Common myeloid progenitor, CD34-positive (primary cell): ENCODE measurements around the gene DOK3.

ENCODE experiments used
- CTCF ChIA-PET: fragments of 350-600 bp; sonication (Branson Sonifier 250); formaldehyde crosslinking; loops from one replicate; lab custom pipeline; 2021; ENCODE audit warnings: antibody characterized with exemption; lab: Charles Lee
- POLR2A ChIA-PET: fragments of 350-600 bp; sonication (Branson Sonifier 250); formaldehyde crosslinking; loops from one replicate; lab custom pipeline; 2021; ENCODE audit warnings: antibody characterized with exemption; lab: Charles Lee
- DNase-seq, 3 donors: peaks; one replicate each; pipeline versions ENCODE4 v3.0.0 to v3.0.0-alpha.2; 2013
- H3K27ac ChIP-seq, 2 experiments: 1 replicate in 1 of 2; 2 replicates in 1 of 2; pipeline ENCODE4 v1.7.0; 2013; ENCODE audit warnings: inconsistent platforms in 2 of 2, low read length in 2 of 2, mild to moderate bottlenecking in 2 of 2, low read depth in 1 of 2, moderate library complexity in 1 of 2; ENCODE audit not compliant: severe bottlenecking in 2 of 2, insufficient read depth in 1 of 2, poor library complexity in 1 of 2
- H3K27me3 ChIP-seq, 5 experiments: replicated peaks in 2 of 5; 1 replicate in 3 of 5; 2 replicates in 2 of 5; pipeline versions ENCODE4 v1.6.1 to v1.7.0; 2013; ENCODE audit warnings: low read length in 4 of 5, mild to moderate bottlenecking in 2 of 5, moderate library complexity in 2 of 5, inconsistent platforms in 1 of 5; ENCODE audit not compliant: insufficient read depth in 5 of 5, control insufficient read depth in 4 of 5
- H3K36me3 ChIP-seq, 4 experiments: 1 replicate in 2 of 4; 2 replicates in 2 of 4; pipeline versions ENCODE4 v1.6.1 to v1.7.0; 2013; ENCODE audit warnings: low read length in 3 of 4, control low read depth in 1 of 4, mild to moderate bottlenecking in 1 of 4; ENCODE audit not compliant: control insufficient read depth in 4 of 4, insufficient read depth in 4 of 4
- H3K4me1 ChIP-seq, 4 experiments: 1 replicate in 3 of 4; 2 replicates in 1 of 4; pipeline versions ENCODE4 v1.6.1 to v1.7.1; 2013; ENCODE audit warnings: low read length in 3 of 4, mild to moderate bottlenecking in 3 of 4, control low read depth in 1 of 4, inconsistent platforms in 1 of 4, moderate library complexity in 1 of 4; ENCODE audit not compliant: control insufficient read depth in 4 of 4, insufficient read depth in 4 of 4; ENCODE audit errors: control extremely low read depth in 1 of 4
- H3K4me3 ChIP-seq, 7 experiments: 1 replicate in 4 of 7; 2 replicates in 3 of 7; pipeline versions ENCODE4 v1.5.1 to v1.7.0; 2013; ENCODE audit warnings: mild to moderate bottlenecking in 7 of 7, low read length in 6 of 7, moderate library complexity in 6 of 7, inconsistent platforms in 2 of 7, low read depth in 2 of 7, control low read depth in 1 of 7; ENCODE audit not compliant: insufficient read depth in 4 of 7, control insufficient read depth in 1 of 7; ENCODE audit errors: extremely low read depth in 1 of 7
- H3K9me3 ChIP-seq, 5 experiments: 1 replicate in 4 of 5; 2 replicates in 1 of 5; pipeline versions ENCODE4 v1.6.1 to v1.7.1; 2013; ENCODE audit warnings: low read length in 4 of 5, mild to moderate bottlenecking in 2 of 5, inconsistent platforms in 1 of 5, low read depth in 1 of 5, moderate library complexity in 1 of 5; ENCODE audit not compliant: control insufficient read depth in 4 of 5, insufficient read depth in 2 of 5; ENCODE audit errors: control extremely low read depth in 1 of 5
- WGBS: methylation state at CpG from one replicate; pipeline ENCODE4 v1.1.5; 2013; ENCODE audit not compliant: insufficient coverage; 5-methylcytosine and 5-hydroxymethylcytosine counted together

DOK3 gene

GRCh38 chr5:177500685-177501522 is 8.7 kb downstream of the DOK3 start:
- H3K27ac ChIP-seq = no peak overlapping the region
- ChIA-PET CTCF (interaction anchor here (0.7 to 18.3 kb wide), 23 partner anchors 5 to 193 kb away, joined by 3 to 206 read pairs (median 6); partner anchors contain the start of genes DDX41, DOK3, FAM193B and PDLIM7), POLR2A (interaction anchor here (0.6 kb wide), 1 partner anchor 45 kb away, joined by 4 read pairs; no protein-coding TSS in a partner anchor)
- peaks cover 0 to 35% (median 27%) of the 10 kb centered on the region in 4 experiments for H3K36me3 ChIP-seq
- WGBS = 30% methylated on average over 9 of the region's 10 CpGs
- no peaks in the 10 kb centered on the region for H3K9me3 ChIP-seq
- peaks cover 0 to 5% (median 0%) of the 10 kb centered on the region in 5 experiments for H3K27me3 ChIP-seq
- H3K4me3 ChIP-seq = no peak overlapping the region
- peaks cover 0 to 33% (median 28%) of the 10 kb centered on the region in 4 experiments for H3K4me1 ChIP-seq
- DNase-seq = peak; percentile 74 to 80 (median 75)

DNA sequence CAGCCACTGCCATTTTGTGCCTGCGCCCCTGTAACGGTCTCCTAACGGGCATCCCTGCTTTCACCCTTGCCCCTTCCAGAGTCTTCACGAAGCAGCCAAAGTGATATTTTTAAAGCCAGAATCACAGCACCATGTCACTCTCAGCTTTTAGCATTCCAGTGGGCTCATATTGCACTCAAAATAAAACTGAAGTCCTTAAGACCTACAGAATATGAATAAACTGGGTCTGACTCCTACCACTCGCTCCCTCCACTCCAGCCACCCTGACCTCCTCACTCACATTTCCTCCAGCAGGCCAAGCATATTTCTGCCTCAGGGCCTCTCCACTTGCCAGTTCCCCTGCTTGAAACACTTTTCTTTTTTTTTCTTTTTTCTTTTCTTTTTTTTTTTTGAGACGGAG is 9.8 kb downstream of the DOK3 start:
- H3K36me3 ChIP-seq = peaks cover 0 to 28% (median 21%) of the 10 kb centered on the region in 4 experiments
- no peak overlapping the region for H3K27ac ChIP-seq
- ChIA-PET POLR2A (no interaction called here), CTCF (interaction anchor here (1.0 to 18.3 kb wide), 10 partner anchors 6 to 190 kb away, joined by 4 to 206 read pairs (median 40); partner anchors contain the start of genes DOK3 and PDLIM7)
- no peak overlapping the region for H3K4me3 ChIP-seq
- WGBS = 73% methylated on average over 6 of the region's 6 CpGs
- no peaks in the 10 kb centered on the region for H3K9me3 ChIP-seq
- no peak for DNase-seq
- peaks cover 2 to 44% (median 39%) of the 10 kb centered on the region in 4 experiments for H3K4me1 ChIP-seq
- peaks cover 0 to 5% (median 0%) of the 10 kb centered on the region in 5 experiments for H3K27me3 ChIP-seq

- peaks cover 0 to 11% (median 8%) of the 10 kb centered on the region in 4 experiments for H3K36me3 ChIP-seq
- CTCF ChIA-PET = interaction anchor here (0.7 to 18.3 kb wide), 13 partner anchors 8 to 115 kb away, joined by 3 to 206 read pairs (median 3); partner anchors contain the start of genes DOK3 and TMED9
- 22% methylated on average over 35 of the region's 48 CpGs for WGBS
- DNase-seq = no peak
- no peak overlapping the region for H3K27ac ChIP-seq
- no peaks in the 10 kb centered on the region for H3K9me3 ChIP-seq
- POLR2A ChIA-PET = interaction anchor here (0.7 to 2.3 kb wide), 6 partner anchors 10 to 53 kb away, joined by 3 to 12 read pairs (median 5); no protein-coding TSS in a partner anchor
- peaks cover 2 to 60% (median 50%) of the 10 kb centered on the region in 4 experiments for H3K4me1 ChIP-seq
- peaks cover 0 to 5% (median 0%) of the 10 kb centered on the region in 5 experiments for H3K27me3 ChIP-seq
- peak overlapping the region; percentile 15 to 78 (median 69) for H3K4me3 ChIP-seq
These were observed 11.4 kb downstream of the DOK3 start for GRCh38 chr5:177498013-177498787.

DNA sequence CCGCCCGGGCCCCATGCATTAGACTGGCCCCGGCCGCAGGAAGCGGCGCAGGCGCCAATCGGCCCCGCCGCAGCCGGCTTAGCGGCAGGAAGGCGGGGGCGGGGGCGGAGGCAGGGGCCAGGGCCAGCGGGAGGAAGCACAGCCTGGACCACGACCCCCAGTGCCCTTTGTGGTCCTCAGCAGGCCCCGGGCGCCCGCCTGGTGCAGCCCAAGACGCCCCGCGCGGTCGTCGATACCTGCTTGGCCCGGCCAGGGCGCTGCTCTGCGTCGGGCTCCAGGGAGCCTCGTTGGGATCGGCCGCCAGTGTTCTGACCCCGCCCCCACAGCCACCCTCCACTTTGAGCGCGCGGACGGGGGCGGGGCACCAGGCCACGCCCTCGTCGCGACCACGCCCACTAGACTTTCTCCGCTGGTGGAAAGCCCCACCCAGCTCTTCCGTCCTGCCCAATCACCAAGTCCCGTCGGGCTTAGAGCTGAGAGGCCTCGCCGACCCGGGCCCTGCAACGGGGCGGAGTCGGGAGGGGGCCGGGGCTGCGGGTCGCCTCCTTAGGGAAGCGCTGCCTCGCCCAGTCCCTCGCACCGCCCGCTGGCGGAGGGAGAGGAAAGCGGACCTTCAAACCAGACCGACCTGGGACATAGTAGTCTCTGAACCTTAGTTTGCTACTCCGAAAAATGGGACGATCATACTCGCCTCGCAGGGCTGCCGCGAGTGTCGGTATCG is 12.2 kb downstream of the DOK3 start, which contains the start of gene PDLIM7:
TSS of gene PDLIM7 (minus strand) at position 313 of the 721 bp plus-strand sequence. CDS start 1,092 bp downstream, outside the sequence.
- CTCF ChIA-PET = interaction anchor here (0.6 to 18.3 kb wide), 13 partner anchors 8 to 188 kb away, joined by 3 to 206 read pairs (median 3); partner anchors contain the start of gene DOK3
- peak within 1 kb of the TSS; percentile 39 to 78 (median 69) for H3K4me3 ChIP-seq
- H3K9me3 ChIP-seq = no peaks in the 10 kb centered on the region
- H3K27me3 ChIP-seq = peaks cover 0 to 5% (median 0%) of the 10 kb centered on the region in 5 experiments
- H3K27ac ChIP-seq = peak within 1 kb of the TSS in 1 of 2 experiments; percentile 66
- peak; percentile 92 to 96 (median 95) for DNase-seq
- POLR2A ChIA-PET = interaction anchor here (0.6 to 2.3 kb wide), 8 partner anchors 10 to 53 kb away, joined by 3 to 12 read pairs (median 4); no protein-coding TSS in a partner anchor
- WGBS = 0% methylated on average over 61 of the region's 73 CpGs
- peaks cover 2 to 63% (median 50%) of the 10 kb centered on the region in 4 experiments for H3K4me1 ChIP-seq
- peaks cover 0 to 6% (median 1%) of the 10 kb centered on the region in 4 experiments for H3K36me3 ChIP-seq

- Histone ChIP-seq H3K9me3 (no peaks in the 10 kb centered on the region), H3K27me3 (peaks cover 0 to 5% (median 0%) of the 10 kb centered on the region in 5 experiments), H3K4me1 (peaks cover 2 to 63% (median 50%) of the 10 kb centered on the region in 4 experiments), H3K4me3 (peak overlapping the region; percentile 39 to 78 (median 69)), H3K36me3 (peaks cover 0 to 8% (median 3%) of the 10 kb centered on the region in 4 experiments), H3K27ac (peak overlapping the region in 1 of 2 experiments; percentile 66)
- no peak for DNase-seq
- WGBS = 2% methylated on average over 11 of the region's 29 CpGs
- ChIA-PET CTCF (interaction anchor here (0.6 to 18.3 kb wide), 11 partner anchors 8 to 187 kb away, joined by 3 to 206 read pairs (median 4); partner anchors contain the start of gene DOK3), POLR2A (interaction anchor here (0.6 to 2.3 kb wide), 6 partner anchors 11 to 52 kb away, joined by 3 to 12 read pairs (median 6); no protein-coding TSS in a partner anchor)
These were observed 12.8 kb downstream of the DOK3 start for GRCh38 chr5:177496727-177497291.
